H1 (cell line): Measurements from ENCODE around the gene CEP350. TPM values are rescaled to one million over a fixed set of nuclear protein-coding genes. Genes with fewer than 3 reads are reported as not detected.

Source experiments
- CTCF ChIA-PET: fragments of 300-600 bp; sonication (Branson Sonifier 250); formaldehyde crosslinking; loops from one replicate; lab custom pipeline; 2021; ENCODE audit not compliant: partially characterized antibody; lab: Charles Lee
- POLR2A ChIA-PET: fragments of 300-600 bp; sonication (Branson Sonifier 250); formaldehyde crosslinking; loops from one replicate; lab custom pipeline; 2021; ENCODE audit warnings: inconsistent platforms; ENCODE audit not compliant: partially characterized antibody; lab: Charles Lee
- DNase-seq, 2 experiments: peaks; one replicate each; pipeline versions ENCODE4 v3.0.0 to v3.0.0-alpha.2; 2010 to 2022; ENCODE audit warnings: low spot score in 2 of 2, low read depth in 1 of 2, mixed read lengths in 1 of 2
- FAIRE-seq: peaks from 2 replicates; lab custom pipeline; 2011; peaks lifted over from hg19 to GRCh38; lab: Jason Lieb, UNC
- H2AFZ ChIP-seq: 2 replicates; pipeline ENCODE4 v1.8.1; 2012; ENCODE audit warnings: low read length, inconsistent platforms
- H2AK5ac ChIP-seq: 2 replicates; pipeline ENCODE4 v1.6.1; 2013; ENCODE audit warnings: low read depth, low read length
- H2BK120ac ChIP-seq: replicated peaks from 2 replicates; pipeline ENCODE3; 2013; ENCODE audit warnings: low read depth, low read length, inconsistent platforms
- H2BK12ac ChIP-seq: 2 replicates; pipeline ENCODE4 v1.6.1; 2013; ENCODE audit warnings: low read depth, low read length
- H2BK15ac ChIP-seq: 2 replicates; pipeline ENCODE4 v1.6.1; 2013; ENCODE audit warnings: low read length
- H2BK20ac ChIP-seq: 2 replicates; pipeline ENCODE4 v1.6.1; 2013; ENCODE audit warnings: low read length
- H2BK5ac ChIP-seq: 2 replicates; pipeline ENCODE4 v1.6.1; 2013; ENCODE audit warnings: low read depth, low read length
- H3K14ac ChIP-seq: 2 replicates; pipeline ENCODE4 v1.6.1; 2013; ENCODE audit warnings: inconsistent platforms; ENCODE audit not compliant: insufficient read length
- H3K18ac ChIP-seq: 2 replicates; pipeline ENCODE4 v1.6.1; 2013; ENCODE audit warnings: low read length; ENCODE audit errors: extremely low read depth
- H3K23ac ChIP-seq: 2 replicates; pipeline ENCODE4 v1.6.1; 2013; ENCODE audit warnings: inconsistent platforms; ENCODE audit not compliant: insufficient read length
- H3K23me2 ChIP-seq: 2 replicates; pipeline ENCODE4 v1.6.1; 2013; ENCODE audit warnings: low read depth, low read length
- H3K27ac ChIP-seq: 2 replicates; pipeline ENCODE4 v1.6.1; 2011; ENCODE audit warnings: low read depth, low read length, inconsistent platforms
- H3K27me3 ChIP-seq, 4 experiments: replicated peaks in 1 of 4; 1 replicate in 1 of 4; 2 replicates in 3 of 4; pipeline versions ENCODE4 v1.6.1 to v1.8.1; 2011 to 2013; ENCODE audit warnings: low read length in 3 of 4, mild to moderate bottlenecking in 3 of 4, inconsistent platforms in 2 of 4, mixed read lengths in 2 of 4, moderate library complexity in 1 of 4; ENCODE audit not compliant: control insufficient read depth in 3 of 4, insufficient read depth in 3 of 4; ENCODE audit errors: extremely low read depth in 1 of 4
- H3K36me3 ChIP-seq, 4 experiments: 2 replicates each; pipeline versions ENCODE4 v1.6.1 to v1.8.1; 2011 to 2013; ENCODE audit warnings: mild to moderate bottlenecking in 4 of 4, low read length in 3 of 4, moderate library complexity in 2 of 4, control low read depth in 1 of 4, inconsistent platforms in 1 of 4; ENCODE audit not compliant: insufficient read depth in 4 of 4, control insufficient read depth in 2 of 4
- H3K4ac ChIP-seq: replicated peaks from 2 replicates; pipeline ENCODE3; 2013; ENCODE audit warnings: low read length, low read depth, mixed read lengths, inconsistent platforms; ENCODE audit not compliant: insufficient read length
- H3K4me1 ChIP-seq, 4 experiments: replicated peaks in 1 of 4; 1 replicate in 1 of 4; 2 replicates in 3 of 4; pipeline versions ENCODE4 v1.6.1 to v1.8.1; 2011 to 2013; ENCODE audit warnings: low read length in 3 of 4, inconsistent platforms in 2 of 4, mixed read lengths in 1 of 4; ENCODE audit not compliant: insufficient read depth in 4 of 4, control insufficient read depth in 3 of 4
- H3K4me2 ChIP-seq, 2 experiments: 2 replicates each; pipeline versions ENCODE4 v1.6.1 to v1.8.1; 2011 to 2013; ENCODE audit warnings: low read depth in 2 of 2, low read length in 2 of 2, control low read depth in 1 of 2, inconsistent platforms in 1 of 2, mild to moderate bottlenecking in 1 of 2; ENCODE audit not compliant: insufficient read depth in 1 of 2
- H3K4me3 ChIP-seq, 4 experiments: fragments of 200-600, 300-600 bp in 1 of 4; sonication (generic), shearing (Covaris generic), sonication (Bioruptor Twin) in 1 of 4; 2 replicates each; pipeline versions ENCODE4 v1.5.1 to v1.8.1; 2011 to 2016; ENCODE audit warnings: low read length in 4 of 4, low read depth in 3 of 4, control low read depth in 2 of 4, inconsistent platforms in 2 of 4, mild to moderate bottlenecking in 2 of 4, mixed read lengths in 1 of 4, moderate library complexity in 1 of 4; ENCODE audit not compliant: insufficient read depth in 2 of 4; ENCODE audit errors: extremely low read depth in 1 of 4
- H3K56ac ChIP-seq: replicated peaks from 2 replicates; pipeline ENCODE3; 2013; ENCODE audit warnings: low read depth, mild to moderate bottlenecking, mixed read lengths, low read length, inconsistent platforms; ENCODE audit not compliant: insufficient read length
- H3K79me1 ChIP-seq: 2 replicates; pipeline ENCODE4 v1.6.1; 2013; ENCODE audit warnings: low read depth, low read length, control low read depth
- H3K79me2 ChIP-seq, 2 experiments: 2 replicates each; pipeline versions ENCODE4 v1.6.1 to v1.8.1; 2012 to 2013; ENCODE audit warnings: low read length in 2 of 2, mild to moderate bottlenecking in 2 of 2, inconsistent platforms in 1 of 2; ENCODE audit not compliant: insufficient read depth in 2 of 2, control insufficient read depth in 1 of 2
- H3K9ac ChIP-seq, 4 experiments: replicated peaks in 1 of 4; 1 replicate in 1 of 4; 2 replicates in 3 of 4; pipeline versions ENCODE4 v1.6.1 to v1.8.1; 2011 to 2013; ENCODE audit warnings: low read depth in 3 of 4, low read length in 3 of 4, control low read depth in 2 of 4, mild to moderate bottlenecking in 2 of 4, moderate library complexity in 2 of 4, inconsistent platforms in 1 of 4; ENCODE audit errors: extremely low read depth in 1 of 4
- H3K9me3 ChIP-seq, 2 experiments: 2 replicates each; pipeline versions ENCODE4 v1.6.1 to v1.8.1; 2012 to 2013; ENCODE audit warnings: mild to moderate bottlenecking in 2 of 2, moderate library complexity in 2 of 2, control low read depth in 1 of 2, inconsistent platforms in 1 of 2, low read depth in 1 of 2, low read length in 1 of 2, mixed read lengths in 1 of 2; ENCODE audit not compliant: insufficient read depth in 2 of 2
- H4K20me1 ChIP-seq, 2 experiments: replicated peaks in 1 of 2; 2 replicates each; pipeline versions ENCODE3 to v1.8.1; 2011 to 2013; ENCODE audit warnings: inconsistent platforms in 2 of 2, low read length in 2 of 2, mild to moderate bottlenecking in 1 of 2; ENCODE audit not compliant: insufficient read depth in 2 of 2, control insufficient read depth in 1 of 2
- H4K5ac ChIP-seq: 2 replicates; pipeline ENCODE4 v1.6.1; 2013; ENCODE audit warnings: low read length, low read depth, mixed read lengths, inconsistent platforms; ENCODE audit not compliant: insufficient read length
- H4K8ac ChIP-seq: 2 replicates; pipeline ENCODE4 v1.8.0; 2013; ENCODE audit warnings: mild to moderate bottlenecking, moderate library complexity, low read length, inconsistent platforms; ENCODE audit not compliant: insufficient read depth; ENCODE audit errors: extremely low read depth
- H4K91ac ChIP-seq: replicated peaks from 2 replicates; pipeline ENCODE3; 2013; ENCODE audit warnings: low read length, mixed read lengths, inconsistent platforms; ENCODE audit not compliant: insufficient read length
- BRCA1 ChIP-seq: IDR thresholded peaks from 2 replicates; pipeline ENCODE4 v1.6.1; 2012; ENCODE audit warnings: low read depth, low read length, improper control_type of control experiment
- CBX5 ChIP-seq: fragments of 300-800, 300-1000 bp; sonication (generic); IDR thresholded peaks from 2 replicates; pipeline ENCODE4 v1.7.1; 2016; ENCODE audit warnings: antibody characterized with exemption, low read length, low read depth
- CBX8 ChIP-seq: fragments of 300-800, 300-1000 bp; sonication (generic); IDR thresholded peaks from 2 replicates; pipeline ENCODE4 v1.7.1; 2016; ENCODE audit warnings: low read depth, low read length, borderline replicate concordance
- CHD2 ChIP-seq: IDR thresholded peaks from 2 replicates; pipeline ENCODE4 v1.6.1; 2012; ENCODE audit warnings: low read length, improper control_type of control experiment
- EZH2 ChIP-seq: fragments of 200-600 bp; sonication (generic); IDR thresholded peaks from 2 replicates; pipeline ENCODE4 v1.7.1; 2012; ENCODE audit warnings: low read depth, mild to moderate bottlenecking, moderate library complexity, low read length, inconsistent platforms; ENCODE audit not compliant: severe bottlenecking
- FOSL1 ChIP-seq: IDR thresholded peaks from 2 replicates; pipeline ENCODE4 v1.6.1; 2011; ENCODE audit warnings: mild to moderate bottlenecking, low read depth, low read length, moderate library complexity; ENCODE audit not compliant: insufficient read depth
- GABPA ChIP-seq: IDR thresholded peaks from 2 replicates; pipeline ENCODE4 v1.6.1; 2011; ENCODE audit warnings: mild to moderate bottlenecking, low read length, moderate library complexity, borderline replicate concordance; ENCODE audit not compliant: insufficient read depth
- KDM5A ChIP-seq: fragments of 200-600 bp; IDR thresholded peaks from 2 replicates; pipeline ENCODE4 v1.7.1; 2012; ENCODE audit warnings: mild to moderate bottlenecking, low read length, inconsistent platforms, mixed read lengths
- NANOG ChIP-seq: IDR thresholded peaks from 2 replicates; pipeline ENCODE4 v1.6.1; 2011; ENCODE audit warnings: low read length, low read depth, mild to moderate bottlenecking, inconsistent platforms; ENCODE audit not compliant: insufficient read depth, poor library complexity, severe bottlenecking
- NRF1 ChIP-seq: IDR thresholded peaks from 2 replicates; pipeline ENCODE4 v1.6.1; 2011; ENCODE audit warnings: mild to moderate bottlenecking, low read depth, low read length, improper control_type of control experiment
- SIX5 ChIP-seq: IDR thresholded peaks from 2 replicates; pipeline ENCODE4 v1.6.1; 2011; ENCODE audit warnings: mild to moderate bottlenecking, low read depth, low read length
- SUZ12 ChIP-seq: fragments of 200-600 bp; sonication (generic); IDR thresholded peaks from 2 replicates; pipeline ENCODE4 v1.6.1; 2012; ENCODE audit warnings: mild to moderate bottlenecking, inconsistent platforms, low read length, moderate library complexity, mixed read lengths
- TAF1 ChIP-seq: IDR thresholded peaks from 2 replicates; pipeline ENCODE4 v1.6.1; 2011; ENCODE audit warnings: mild to moderate bottlenecking, low read depth, low read length
- TAF7 ChIP-seq: optimal IDR thresholded peaks from 2 replicates; pipeline ENCODE3; 2011; ENCODE audit warnings: low read depth, mild to moderate bottlenecking, inconsistent platforms, low read length, moderate library complexity, borderline replicate concordance
- WGBS, 2 experiments: shearing (Covaris generic) in 1 of 2; methylation state at CpG; one replicate each; pipeline versions ENCODE4 v1.1.6 to v1.1.7; 2013 to 2015; ENCODE audit warnings: low lambda C conversion rate in 2 of 2, mixed read lengths in 2 of 2, inconsistent platforms in 1 of 2, low coverage in 1 of 2, missing lambda C conversion rate in 1 of 2; ENCODE audit not compliant: insufficient replicate concordance in 2 of 2, insufficient coverage in 1 of 2, insufficient read length in 1 of 2; ENCODE audit errors: extremely low coverage in 1 of 2, missing lambda C conversion rate in 1 of 2; 5-methylcytosine and 5-hydroxymethylcytosine counted together
- polyA plus RNA-seq, 7 experiments: library from polyadenylated mRNA; depleted of rRNA in 3 of 7; stranded (reverse) in 5 of 7; unstranded in 2 of 7; fragments of >200 nt in 5 of 7; fragments of 200-250 nt in 2 of 7; gene quantifications; 1 replicate in 5 of 7; 2 replicates in 1 of 7; 4 replicates in 1 of 7; pipeline versions ENCODE4 v1.2.1 to v1.2.3, GENCODE V29; 2011 to 2013; ENCODE audit warnings: missing spikeins in 2 of 7, mixed read lengths in 2 of 7
- total RNA-seq: library from RNA; stranded (reverse); fragmentation: NEBNext Ultra II Directional; extraction: Animal tissue kit (Norgen Biotek cat#: 25700); gene quantifications from 2 replicates; pipeline ENCODE4 v1.2.1, GENCODE V29; 2021
- TF ChIP-seq, protein P1 (sequence below): IDR thresholded peaks from 2 replicates; pipeline ENCODE4 v1.6.1; 2012; ENCODE audit warnings: inconsistent platforms

The CEP350 gene
- total and polyA plus RNA-seq, 2 of the 8 experiments (the other 6 are each of a cell fraction or from before 2014, with no cell fraction given): 5.6 to 39.4 TPM

DNA sequence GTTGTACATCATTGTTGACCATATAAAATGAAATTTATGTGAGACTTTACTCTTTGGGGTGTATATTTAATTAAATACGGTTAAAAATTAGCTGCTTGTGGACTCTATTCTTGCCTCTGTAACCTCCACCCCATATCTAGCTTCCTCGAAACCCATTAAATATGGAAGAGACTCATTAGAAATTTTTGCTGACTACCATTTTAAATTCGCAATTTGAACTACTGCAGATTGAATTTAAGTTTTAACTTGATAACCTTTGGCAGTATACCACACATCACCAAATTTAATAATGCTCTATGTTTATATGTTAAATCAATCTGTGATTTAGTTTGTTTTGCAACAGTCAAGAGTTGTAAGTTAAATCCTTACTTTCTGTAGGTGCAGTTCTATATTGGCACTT is 111.5 kb downstream of the CEP350 start:
- Histone ChIP-seq H3K4me2 (no peak overlapping the region), H2AK5ac (no peak overlapping the region), H3K27me3 (no peaks in the 10 kb centered on the region), H3K18ac (no peak overlapping the region), H2BK15ac (no peak overlapping the region)
- TF ChIP-seq CHD2 (no peak), NANOG (no peak), SIX5 (no peak), CBX5 (no peak), GABPA (no peak), TAF1 (no peak), SUZ12 (no peak), KDM5A (no peak), BRCA1 (no peak), TAF7 (no peak), EZH2 (no peak), FOSL1 (no peak), NRF1 (no peak), CBX8 (no peak)
- TF ChIP-seq, protein P1, sequence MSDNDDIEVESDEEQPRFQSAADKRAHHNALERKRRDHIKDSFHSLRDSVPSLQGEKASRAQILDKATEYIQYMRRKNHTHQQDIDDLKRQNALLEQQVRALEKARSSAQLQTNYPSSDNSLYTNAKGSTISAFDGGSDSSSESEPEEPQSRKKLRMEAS: no peak
- TF ChIP-seq, all 59 proteins: peak for 0
- Histone ChIP-seq H3K9me3 (no peaks in the 10 kb centered on the region), H2BK5ac (no peak overlapping the region), H3K4me1 (no peaks in the 10 kb centered on the region), H2AFZ (no peak overlapping the region), H3K14ac (no peak overlapping the region), H2BK12ac (no peak overlapping the region), H4K91ac (no peak overlapping the region), H3K9ac (no peak overlapping the region), H3K23me2 (no peaks in the 10 kb centered on the region), H4K8ac (no peak overlapping the region), H4K5ac (no peak overlapping the region), H3K27ac (no peak overlapping the region), H2BK20ac (no peak overlapping the region), H3K4me3 (no peak overlapping the region), H3K4ac (no peak overlapping the region), H4K20me1 (no peaks in the 10 kb centered on the region), H3K79me1 (no peaks in the 10 kb centered on the region), H2BK120ac (no peak overlapping the region), H3K79me2 (no peaks in the 10 kb centered on the region), H3K56ac (no peak overlapping the region), H3K23ac (no peak overlapping the region), H3K36me3 (peaks cover 0 to 47% (median 16%) of the 10 kb centered on the region in 4 experiments; a peak in 5 of 8 replicates)
- CTCF ChIA-PET: interaction anchor here (1.1 to 1.3 kb wide), 2 partner anchors 62 to 105 kb away, joined by 3 read pairs; no protein-coding TSS in a partner anchor
- whole genome bisulfite sequencing, 2 experiments: 63% methylated on average over 3 of the region's 3 CpGs; no CpG with 5 or more reads in 1 of the 2 experiments
- POLR2A ChIA-PET: interaction anchor here (0.6 to 0.7 kb wide), 2 partner anchors 14 to 155 kb away, joined by 3 read pairs; no protein-coding TSS in a partner anchor
- no peak for FAIRE-seq
- DNase-seq: no peak
